Measurements from ENCODE around the gene DGKE.

Gene DGKE

DNA sequence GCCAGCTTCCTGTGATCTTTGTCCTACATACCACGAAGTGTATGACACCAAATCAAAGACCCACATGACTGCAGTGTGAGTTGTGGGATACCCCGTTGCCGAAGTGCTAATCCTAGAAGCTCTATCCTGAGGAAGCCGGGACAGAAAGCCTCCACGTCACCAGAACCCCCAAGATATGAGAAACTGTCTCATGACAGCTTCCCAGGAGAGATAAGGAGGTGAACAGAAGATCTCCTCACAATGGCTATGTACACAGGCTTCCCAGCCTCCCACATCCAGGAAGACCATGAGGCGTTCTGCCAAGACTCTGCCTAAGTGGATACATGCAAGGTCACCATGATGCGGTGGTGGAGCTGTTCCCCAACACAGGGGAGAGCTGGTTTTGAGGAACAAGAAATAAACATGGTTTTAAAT lies 42.8 kb downstream of the DGKE start:
- Histone ChIP-seq H3K79me2 (ENCODE audit: low read length) (no peaks in the 10 kb centered on the region), H3K4me3 (ENCODE audit: low read length) (no peak overlapping the region), H3K4me1 (ENCODE audit: low read length) (peaks cover 8% of the 10 kb centered on the region), H2AFZ (ENCODE audit: low read depth, low read length) (no peak overlapping the region), H4K20me1 (ENCODE audit: insufficient read depth, low read length) (no peaks in the 10 kb centered on the region), H3K9ac (ENCODE audit: low read length) (no peak overlapping the region), H3K9me3 (ENCODE audit: insufficient read depth, low read length) (no peaks in the 10 kb centered on the region), H3K4me2 (ENCODE audit: low read length) (no peak overlapping the region), H3K27ac (ENCODE audit: low read length) (no peak overlapping the region), H3K36me3 (replicated peaks; ENCODE audit: low read depth, low read length) (no peaks in the 10 kb centered on the region), H3K27me3 (ENCODE audit: low read depth, low read length) (peaks cover 4% of the 10 kb centered on the region; the same call in 1 of the 2 replicates)
- TF ChIP-seq CTCF (IDR thresholded peaks at IDR 0.05; ENCODE audit: low read depth, low read length) (no peak), EZH2phosphoT487 (IDR thresholded peaks at IDR 0.05; ENCODE audit: low read depth) (no peak)

GRCh38 chr17:56879280-56879679 lies 45.3 kb downstream of the DGKE start:
- no peaks in the 10 kb centered on the region for H3K36me3 ChIP-seq (replicated peaks; ENCODE audit: low read depth, low read length)
- H3K4me2 ChIP-seq (ENCODE audit: low read length), result no peak overlapping the region
- no peak overlapping the region for H3K27ac ChIP-seq (ENCODE audit: low read length)
- H2AFZ ChIP-seq (ENCODE audit: low read depth, low read length), result no peak overlapping the region
- TF ChIP-seq CTCF (IDR thresholded peaks at IDR 0.05; ENCODE audit: low read depth, low read length), result no peak
- TF ChIP-seq EZH2phosphoT487 (IDR thresholded peaks at IDR 0.05; ENCODE audit: low read depth), result no peak
- H3K9ac ChIP-seq (ENCODE audit: low read length), result no peak overlapping the region
- peaks cover 4% of the 10 kb centered on the region; the same call in 1 of the 2 replicates for H3K27me3 ChIP-seq (ENCODE audit: low read depth, low read length)
- H4K20me1 ChIP-seq (ENCODE audit: insufficient read depth, low read length), result no peaks in the 10 kb centered on the region
- no peaks in the 10 kb centered on the region for H3K9me3 ChIP-seq (ENCODE audit: insufficient read depth, low read length)
- H3K4me3 ChIP-seq (ENCODE audit: low read length), result no peak overlapping the region
- H3K79me2 ChIP-seq (ENCODE audit: low read length), result no peaks in the 10 kb centered on the region
- H3K4me1 ChIP-seq (ENCODE audit: low read length), result peaks cover 8% of the 10 kb centered on the region

GRCh38 chr17:56880133-56880532 lies 46.2 kb downstream of the DGKE start:
- H3K4me2 ChIP-seq (ENCODE audit: low read length), result peak overlapping the region; percentile 14; the same call in 1 of the 2 replicates
- H3K27me3 ChIP-seq (ENCODE audit: low read depth, low read length), result peaks cover 4% of the 10 kb centered on the region; the same call in 1 of the 2 replicates
- H3K9ac ChIP-seq (ENCODE audit: low read length), result no peak overlapping the region
- H2AFZ ChIP-seq (ENCODE audit: low read depth, low read length), result no peak overlapping the region
- no peak overlapping the region for H3K4me3 ChIP-seq (ENCODE audit: low read length)
- no peaks in the 10 kb centered on the region for H3K9me3 ChIP-seq (ENCODE audit: insufficient read depth, low read length)
- TF ChIP-seq CTCF (IDR thresholded peaks at IDR 0.05; ENCODE audit: low read depth, low read length) (no peak), EZH2phosphoT487 (IDR thresholded peaks at IDR 0.05; ENCODE audit: low read depth) (no peak)
- no peaks in the 10 kb centered on the region for H3K36me3 ChIP-seq (replicated peaks; ENCODE audit: low read depth, low read length)
- H3K4me1 ChIP-seq (ENCODE audit: low read length), result peaks cover 8% of the 10 kb centered on the region
- no peaks in the 10 kb centered on the region for H4K20me1 ChIP-seq (ENCODE audit: insufficient read depth, low read length)
- H3K27ac ChIP-seq (ENCODE audit: low read length), result no peak overlapping the region
- H3K79me2 ChIP-seq (ENCODE audit: low read length), result no peaks in the 10 kb centered on the region

GRCh38 chr17:56880571-56880970 lies 46.6 kb downstream of the DGKE start:
- H3K9ac ChIP-seq (ENCODE audit: low read length), result no peak overlapping the region
- H3K27me3 ChIP-seq (ENCODE audit: low read depth, low read length), result peaks cover 4% of the 10 kb centered on the region; the same call in 1 of the 2 replicates
- H4K20me1 ChIP-seq (ENCODE audit: insufficient read depth, low read length), result no peaks in the 10 kb centered on the region
- TF ChIP-seq CTCF (IDR thresholded peaks at IDR 0.05; ENCODE audit: low read depth, low read length), result no peak
- TF ChIP-seq EZH2phosphoT487 (IDR thresholded peaks at IDR 0.05; ENCODE audit: low read depth), result no peak
- H3K36me3 ChIP-seq (replicated peaks; ENCODE audit: low read depth, low read length), result no peaks in the 10 kb centered on the region
- H3K4me2 ChIP-seq (ENCODE audit: low read length), result peak overlapping the region; percentile 14; the same call in 1 of the 2 replicates
- H3K9me3 ChIP-seq (ENCODE audit: insufficient read depth, low read length), result no peaks in the 10 kb centered on the region
- H3K4me3 ChIP-seq (ENCODE audit: low read length), result no peak overlapping the region
- H3K4me1 ChIP-seq (ENCODE audit: low read length), result peaks cover 8% of the 10 kb centered on the region
- no peak overlapping the region for H2AFZ ChIP-seq (ENCODE audit: low read depth, low read length)
- H3K79me2 ChIP-seq (ENCODE audit: low read length), result no peaks in the 10 kb centered on the region
- no peak overlapping the region for H3K27ac ChIP-seq (ENCODE audit: low read length)
